Right kidney (tissue), 1 donor: Measurements from ENCODE around the gene SMOC2.
"Not testable (repeated sequence)": the region's sequence is repeated elsewhere in the genome, so short reads cannot be mapped to it uniquely, and the experiment has no call there.

Experiments used
- DNase-seq: peaks from one replicate; pipeline ENCODE4 v3.0.0-alpha.2; 2016

Gene SMOC2

DNA sequence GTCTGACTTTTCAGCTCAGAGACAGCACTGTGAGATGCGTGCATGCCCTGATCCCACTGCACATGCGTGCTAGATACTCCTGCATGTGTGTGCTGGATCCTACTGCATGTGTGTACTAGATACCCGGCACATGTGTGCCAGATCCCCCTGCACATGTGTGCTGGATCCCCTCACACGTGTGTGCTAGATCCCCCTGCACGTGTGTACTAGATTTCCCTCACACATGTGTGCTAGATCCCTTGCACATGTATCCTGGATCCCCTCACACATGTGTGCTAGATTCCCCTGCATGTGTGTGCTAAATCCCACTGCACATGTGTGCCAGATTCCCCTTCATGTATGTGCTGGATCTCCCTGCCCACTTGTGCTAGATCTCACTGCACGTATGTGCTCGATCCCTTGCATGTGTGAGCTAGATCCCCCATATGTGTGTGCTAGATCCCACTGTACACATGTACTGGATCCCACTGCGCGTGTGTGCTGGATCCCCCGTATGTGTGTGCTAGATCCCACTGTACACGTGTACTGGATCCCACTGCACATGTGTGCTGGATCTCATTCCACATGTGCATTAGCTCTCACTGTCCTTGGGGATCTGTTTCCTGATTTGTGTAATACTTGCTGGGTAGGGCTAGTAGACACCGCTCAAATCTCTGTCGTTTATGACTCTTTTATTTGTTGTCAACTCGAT lies 214.6 kb downstream of the SMOC2 start:
- no peak for DNase-seq

DNA sequence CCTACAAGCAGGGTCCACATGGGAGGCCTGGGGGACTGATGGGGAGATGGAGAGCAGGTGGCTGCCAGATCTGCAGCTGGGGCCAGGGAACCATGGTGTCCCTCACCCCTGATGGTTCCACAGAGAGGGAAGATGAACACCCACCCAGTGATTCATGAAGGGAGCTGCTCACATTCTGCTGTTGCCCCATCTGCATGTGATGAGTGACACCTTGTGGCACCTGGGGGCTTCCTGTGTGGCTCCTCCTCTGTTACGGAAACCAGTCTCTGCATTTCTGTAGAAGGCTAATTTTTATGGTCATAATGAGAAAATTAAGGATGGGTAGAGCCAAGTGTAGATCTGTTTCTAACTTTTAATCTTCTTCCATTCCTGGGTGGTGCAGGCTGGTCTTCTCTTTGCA lies 217.1 kb downstream of the SMOC2 start:
- no peak for DNase-seq

DNA sequence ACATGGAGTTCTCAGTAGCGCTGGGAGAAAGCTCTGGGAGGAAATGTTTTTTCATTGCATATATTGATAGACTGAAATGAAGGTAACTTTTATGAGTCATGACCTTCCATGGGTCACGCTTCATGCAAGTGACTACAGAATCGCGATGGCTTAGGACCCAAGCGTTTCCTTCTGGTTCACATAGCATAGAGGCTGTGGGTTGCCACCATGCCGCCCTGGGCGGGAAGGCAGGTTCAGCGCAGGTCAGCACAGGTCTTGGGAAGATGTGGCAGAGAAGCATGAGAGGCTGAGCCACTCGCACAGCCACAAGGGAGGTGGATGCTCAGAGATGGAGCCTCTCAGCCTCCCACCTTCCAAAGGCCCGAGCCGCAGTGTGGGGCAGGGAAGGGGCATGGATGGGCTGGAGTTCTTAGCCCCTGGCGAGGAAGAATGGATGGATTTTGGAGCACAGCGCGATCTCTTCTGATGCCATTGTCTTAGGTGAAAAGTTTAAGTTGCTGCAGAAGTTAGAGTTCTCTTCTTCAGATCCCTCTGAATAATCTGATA lies 219.5 kb downstream of the SMOC2 start:
- no peak for DNase-seq

DNA sequence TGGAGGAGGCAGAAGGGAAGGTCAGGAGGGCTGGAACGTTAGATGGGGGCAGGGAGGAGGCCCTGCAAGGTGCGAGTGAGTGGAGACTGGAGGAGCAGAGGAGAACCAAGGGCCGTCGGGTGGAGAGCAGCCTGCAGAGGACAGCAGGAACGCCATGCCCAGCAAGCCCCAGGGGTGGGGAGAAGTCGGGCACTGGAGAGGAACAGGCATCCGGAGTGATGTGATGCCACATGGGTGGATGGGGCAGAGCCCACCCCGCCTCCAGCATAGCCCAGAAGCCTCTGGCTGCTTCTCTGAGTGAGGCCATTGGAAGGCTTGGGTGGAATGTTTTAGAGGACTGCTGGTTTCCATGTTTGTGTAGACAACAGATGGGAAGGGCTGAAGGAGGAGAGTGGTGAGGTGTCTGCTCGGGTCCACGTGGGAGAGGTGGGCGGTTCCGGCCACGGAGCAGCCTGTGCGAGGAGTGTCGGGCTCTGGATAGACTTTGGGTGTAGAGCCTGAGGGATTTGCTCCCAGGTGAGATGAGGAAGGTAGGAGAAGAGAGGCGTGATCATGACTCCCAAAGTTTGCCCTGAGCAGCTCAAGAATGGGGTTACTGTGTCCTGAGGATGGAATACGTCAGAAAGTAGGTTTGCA lies 221.4 kb downstream of the SMOC2 start:
- no peak for DNase-seq

DNA sequence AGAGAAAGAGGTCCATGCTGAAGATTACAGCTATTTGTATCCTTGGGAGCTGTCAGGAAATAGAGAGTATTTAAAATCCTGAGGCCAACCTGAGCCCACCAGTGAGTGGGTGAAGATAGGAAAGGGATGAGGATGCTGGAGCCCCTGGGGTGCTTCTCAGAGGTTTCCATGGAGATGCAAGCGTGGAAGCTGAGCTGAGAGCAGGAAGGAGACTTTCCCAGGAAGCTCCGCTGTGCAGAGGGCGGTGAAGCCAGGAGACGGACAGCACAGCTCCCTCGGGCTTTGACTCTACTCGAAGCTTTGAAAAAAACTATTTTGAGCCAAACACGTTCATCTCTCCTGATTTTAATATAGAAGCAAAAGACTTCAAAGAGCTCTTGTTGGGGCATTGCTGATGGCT lies 222.1 kb downstream of the SMOC2 start:
- DNase-seq, result no peak

DNA sequence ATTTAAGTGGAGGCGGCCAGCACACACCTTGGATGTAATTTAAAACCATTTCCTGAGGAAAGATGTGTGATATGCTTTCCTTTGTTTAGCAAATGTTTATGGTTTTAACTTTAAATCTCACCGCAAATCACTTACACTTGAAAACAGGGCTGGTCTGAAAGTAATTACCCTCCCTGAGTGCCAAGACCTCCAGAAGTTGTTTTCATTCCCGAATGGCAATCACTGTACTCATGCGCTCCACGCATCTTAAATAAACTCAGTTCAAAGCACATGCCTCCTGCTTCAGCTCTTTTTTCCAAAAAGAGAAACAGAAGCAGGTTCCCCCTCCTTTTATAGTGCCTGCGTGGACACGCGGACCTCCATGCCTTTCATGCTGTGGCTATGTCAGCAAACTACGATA lies 224.0 kb downstream of the SMOC2 start:
- no peak for DNase-seq

DNA sequence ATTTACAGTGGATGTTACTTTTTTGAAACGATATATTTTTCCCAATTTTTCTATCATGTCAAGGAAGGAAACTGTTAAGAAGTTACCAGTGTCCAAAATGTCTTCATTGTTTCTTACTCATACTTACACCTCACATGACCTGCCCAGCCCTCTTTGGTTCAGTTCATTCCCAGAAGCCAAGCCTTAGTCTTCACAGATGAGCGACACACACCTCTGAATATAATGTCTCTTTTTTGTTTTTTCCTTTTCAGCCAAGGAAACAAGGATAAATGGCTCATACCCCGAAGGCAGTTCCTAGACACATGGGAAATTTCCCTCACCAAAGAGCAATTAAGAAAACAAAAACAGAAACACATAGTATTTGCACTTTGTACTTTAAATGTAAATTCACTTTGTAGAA lies 225.2 kb downstream of the SMOC2 start:
- no peak for DNase-seq

DNA sequence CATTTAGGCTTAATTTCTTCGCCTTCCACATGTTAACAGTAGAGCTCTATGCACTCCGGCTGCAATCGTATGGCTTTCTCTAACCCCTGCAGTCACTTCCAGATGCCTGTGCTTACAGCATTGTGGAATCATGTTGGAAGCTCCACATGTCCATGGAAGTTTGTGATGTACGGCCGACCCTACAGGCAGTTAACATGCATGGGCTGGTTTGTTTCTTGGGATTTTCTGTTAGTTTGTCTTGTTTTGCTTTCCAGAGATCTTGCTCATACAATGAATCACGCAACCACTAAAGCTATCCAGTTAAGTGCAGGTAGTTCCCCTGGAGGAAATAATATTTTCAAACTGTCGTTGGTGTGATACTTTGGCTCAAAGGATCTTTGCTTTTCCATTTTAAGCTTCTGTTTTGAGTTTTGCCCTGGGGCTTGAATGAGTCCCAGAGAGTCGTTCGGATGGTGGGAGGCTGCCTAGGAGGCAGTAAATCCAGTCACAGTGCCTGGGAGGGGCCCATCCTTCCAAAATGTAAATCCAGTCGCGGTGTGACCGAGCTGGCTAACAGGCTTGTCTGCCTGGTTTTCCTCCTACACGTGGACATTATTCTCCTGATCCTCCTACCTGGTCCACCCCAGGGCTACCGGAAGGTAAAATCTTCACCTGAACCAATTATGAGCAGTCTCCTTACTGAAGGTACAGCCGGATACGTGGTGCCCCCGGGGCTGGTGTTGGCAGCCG lies 225.9 kb downstream of the SMOC2 start:
- DNase-seq, result no peak

DNA sequence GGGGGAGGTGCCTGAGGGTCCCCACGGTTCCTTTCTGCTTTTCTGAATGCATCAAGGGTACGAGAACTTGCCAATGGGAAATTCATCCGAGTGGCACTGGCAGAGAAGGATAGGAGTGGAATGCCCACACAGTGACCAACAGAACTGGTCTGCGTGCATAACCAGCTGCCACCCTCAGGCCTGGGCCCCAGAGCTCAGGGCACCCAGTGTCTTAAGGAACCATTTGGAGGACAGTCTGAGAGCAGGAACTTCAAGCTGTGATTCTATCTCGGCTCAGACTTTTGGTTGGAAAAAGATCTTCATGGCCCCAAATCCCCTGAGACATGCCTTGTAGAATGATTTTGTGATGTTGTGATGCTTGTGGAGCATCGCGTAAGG lies 226.4 kb downstream of the SMOC2 start:
- DNase-seq, result no peak

DNA sequence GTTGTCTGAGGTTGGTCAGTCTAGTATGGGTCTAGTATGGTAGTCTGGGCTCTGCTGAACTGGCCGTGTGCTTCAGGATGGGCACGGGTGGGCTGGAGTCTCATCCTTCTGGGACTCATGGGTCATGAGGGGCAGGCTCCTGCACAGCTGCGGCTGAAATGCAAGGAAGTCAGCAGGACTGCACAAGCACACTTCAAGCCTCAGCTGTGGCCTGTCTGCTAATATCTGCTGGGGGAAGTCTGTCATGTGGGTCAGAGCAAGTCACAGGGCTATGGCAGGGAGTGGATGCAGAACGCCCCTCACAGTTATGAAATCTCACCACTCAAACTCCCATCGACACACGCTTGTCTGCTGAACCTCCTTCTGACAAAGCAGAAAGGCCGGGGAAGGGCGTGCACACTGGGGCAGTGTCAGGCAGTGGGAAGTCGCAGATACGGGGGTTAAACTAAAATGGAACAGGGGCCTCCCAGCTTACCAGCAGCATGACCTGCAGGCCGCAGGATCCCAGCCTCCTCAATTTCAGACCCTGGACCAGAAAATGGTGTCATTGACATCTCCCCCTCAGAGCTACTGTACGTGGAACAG lies 229.5 kb downstream of the SMOC2 start:
- DNase-seq, result no peak

DNA sequence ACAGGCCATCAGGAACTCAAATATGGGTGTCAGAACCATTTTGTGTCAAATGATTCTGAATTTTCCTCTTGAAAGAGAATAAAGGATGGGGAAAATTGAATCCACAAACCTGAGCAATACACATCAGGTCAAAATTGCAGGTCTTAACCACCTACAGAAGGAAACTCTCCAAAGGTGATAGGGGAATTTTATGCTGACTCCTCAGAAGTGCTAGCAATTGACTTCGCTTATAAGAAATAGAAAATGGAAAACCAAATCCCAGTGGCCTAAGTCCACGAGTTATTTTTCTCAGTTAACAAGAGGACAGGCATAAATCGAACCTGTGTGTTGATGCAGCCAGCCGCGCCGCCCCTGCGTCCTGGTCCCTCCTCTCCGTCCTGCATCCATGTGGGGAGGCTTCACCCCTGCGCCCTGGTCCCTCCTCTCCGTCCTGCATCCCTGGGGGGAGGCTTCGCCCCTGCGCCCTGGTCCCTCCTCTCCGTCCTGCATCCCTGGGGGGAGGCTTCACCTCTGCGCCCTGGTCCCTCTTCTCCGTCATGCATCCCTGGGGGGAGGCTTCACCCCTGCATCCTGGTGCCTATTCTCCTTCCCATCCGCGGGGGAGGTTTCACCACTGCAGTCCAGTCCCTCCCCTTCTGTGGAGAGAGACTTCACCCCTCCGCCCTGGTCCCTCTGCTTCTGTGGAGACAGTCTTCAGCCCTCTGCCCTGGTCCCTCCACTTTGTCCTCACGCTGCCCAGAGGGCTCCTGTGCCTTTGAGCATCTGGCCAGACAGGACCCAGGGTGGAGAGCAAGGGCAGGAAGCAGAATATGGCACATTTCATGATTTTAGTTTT lies 230.3 kb downstream of the SMOC2 start:
- DNase-seq, result no peak

DNA sequence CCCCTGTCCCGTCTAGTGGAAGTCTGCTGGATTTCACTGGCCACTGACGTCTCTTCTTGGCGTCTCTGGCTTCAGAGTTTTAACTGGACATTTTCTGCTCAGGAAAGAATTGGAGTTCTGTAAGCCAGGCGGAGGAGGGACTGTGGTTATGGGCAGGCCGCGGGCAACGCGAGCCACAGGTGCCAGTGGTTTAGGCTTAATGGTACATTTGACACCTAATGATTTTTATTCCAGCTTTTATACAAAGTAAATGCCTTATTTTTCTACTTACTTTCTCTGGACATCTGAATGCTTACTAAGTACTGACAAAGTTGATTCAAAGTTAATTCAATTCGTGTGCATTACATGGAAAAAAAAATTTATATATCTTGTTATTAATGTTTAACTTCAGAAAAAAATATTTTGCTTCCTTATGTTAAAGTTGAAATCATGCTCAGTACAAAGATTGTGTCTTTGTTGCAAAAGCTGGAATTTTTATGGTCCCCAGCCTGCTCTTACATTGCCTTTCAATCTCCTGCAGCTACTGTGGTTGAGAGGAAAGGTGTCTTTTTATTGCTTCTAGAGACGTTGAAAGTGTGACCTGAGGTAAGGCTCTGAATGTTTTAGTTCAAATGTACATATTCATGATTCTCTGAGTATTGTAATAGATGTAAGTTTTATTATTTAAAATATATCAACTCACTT lies 231.0 kb downstream of the SMOC2 start:
- DNase-seq, result no peak

DNA sequence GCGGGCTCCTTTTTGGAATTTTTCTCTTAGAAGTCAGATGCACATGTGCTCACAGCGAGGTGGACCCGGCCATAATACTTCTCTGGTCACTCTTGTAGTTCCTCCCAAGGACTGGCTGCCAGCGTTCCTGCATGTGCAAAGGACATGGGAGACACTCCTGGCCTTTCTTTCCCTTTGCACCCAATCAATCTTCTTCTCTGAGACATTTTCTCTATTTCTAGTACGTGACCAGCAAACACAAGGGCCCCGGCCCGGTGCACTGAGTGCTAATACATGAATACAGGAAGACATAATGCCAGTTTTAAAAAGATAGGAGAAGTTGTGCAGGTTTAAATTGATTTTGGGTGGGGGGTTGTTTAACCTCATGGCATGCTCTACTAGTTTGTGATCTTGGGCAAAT lies 233.6 kb downstream of the SMOC2 start:
- DNase-seq, result no peak

DNA sequence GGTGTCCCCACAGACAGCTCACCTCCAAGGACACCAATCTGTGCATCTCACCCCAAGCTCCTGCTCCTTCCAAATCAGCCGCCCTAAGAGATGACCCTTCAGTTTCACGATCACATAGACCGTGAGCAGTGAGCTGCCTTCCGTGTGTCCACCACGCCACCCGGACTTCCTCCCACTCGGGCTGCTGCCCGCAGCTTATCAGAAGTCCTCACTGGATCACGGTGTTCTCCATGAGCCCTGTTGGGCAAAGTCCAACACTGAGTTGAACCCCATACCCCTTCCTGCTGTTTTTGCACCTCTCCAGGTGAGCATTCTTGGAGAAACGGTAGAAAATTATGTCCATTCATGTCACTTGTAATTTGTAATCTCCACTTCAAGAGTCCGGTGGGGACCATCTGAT lies 234.4 kb downstream of the SMOC2 start:
- no peak for DNase-seq

DNA sequence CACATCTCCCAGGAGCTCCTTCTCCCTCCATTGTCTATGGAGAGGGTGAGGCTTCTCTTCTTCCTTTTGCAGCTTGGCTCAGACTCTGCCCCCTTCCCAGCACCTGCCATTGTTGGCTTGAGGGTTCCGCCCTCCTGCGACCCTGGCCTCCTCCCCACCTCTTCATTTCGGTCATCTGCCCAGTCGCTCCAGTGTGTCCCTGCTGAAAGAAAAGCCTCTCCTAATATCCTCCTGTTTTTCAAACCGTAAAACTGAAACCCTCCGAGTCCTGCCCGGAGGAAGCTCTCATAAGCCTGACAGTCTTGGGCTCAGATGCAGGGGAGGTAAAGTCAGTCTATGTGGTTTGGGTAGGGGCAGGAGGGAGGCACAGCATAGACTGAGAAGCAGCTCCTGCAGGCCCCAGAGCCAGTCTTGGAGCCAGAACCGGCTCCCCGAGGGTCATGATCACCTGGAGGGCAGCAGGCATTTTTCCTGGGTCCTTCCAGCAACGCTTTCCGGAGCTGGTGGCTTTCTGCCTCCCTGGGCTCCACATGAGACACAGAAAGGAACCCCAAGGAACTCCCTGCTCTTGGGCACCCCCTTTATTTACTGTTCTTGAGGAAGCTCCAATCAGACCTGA lies 235.1 kb downstream of the SMOC2 start:
- no peak for DNase-seq

DNA sequence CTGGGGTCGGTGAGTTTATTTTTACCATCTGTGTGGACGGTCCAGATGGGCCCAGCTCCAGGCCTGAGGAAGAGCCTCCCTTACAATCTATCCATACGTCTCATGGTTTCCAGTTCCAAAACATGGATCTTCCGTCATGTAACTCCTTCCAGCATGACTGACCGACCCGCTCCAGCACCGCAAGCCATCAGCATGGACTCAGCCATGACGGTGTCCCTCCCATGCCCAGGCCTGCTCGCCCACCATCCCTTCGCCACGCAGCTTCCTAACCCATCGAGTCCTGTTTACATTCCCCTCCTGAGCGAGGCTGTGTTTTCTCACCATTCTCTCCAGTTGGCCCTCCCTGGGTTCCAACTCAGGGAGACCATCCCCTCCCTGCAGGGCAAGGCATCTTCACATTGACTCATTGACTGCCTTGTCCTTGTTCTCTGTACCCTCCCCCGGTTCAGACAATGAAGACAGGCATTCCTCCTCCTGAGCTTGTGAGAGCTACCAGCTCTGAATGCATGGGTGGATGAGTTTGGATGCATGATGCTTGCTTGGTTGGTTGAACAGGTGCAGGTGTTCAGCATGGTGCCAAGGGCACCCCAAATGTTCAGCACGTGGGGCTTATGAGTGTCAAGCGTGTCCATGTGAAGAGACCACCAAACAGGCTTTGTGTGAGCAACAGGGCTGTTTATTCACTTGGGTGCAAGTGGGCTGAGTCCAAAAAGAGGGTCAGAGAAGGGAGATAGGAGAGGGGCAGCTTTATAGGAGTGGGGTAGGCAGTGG lies 235.8 kb downstream of the SMOC2 start:
- DNase-seq, result no peak

DNA sequence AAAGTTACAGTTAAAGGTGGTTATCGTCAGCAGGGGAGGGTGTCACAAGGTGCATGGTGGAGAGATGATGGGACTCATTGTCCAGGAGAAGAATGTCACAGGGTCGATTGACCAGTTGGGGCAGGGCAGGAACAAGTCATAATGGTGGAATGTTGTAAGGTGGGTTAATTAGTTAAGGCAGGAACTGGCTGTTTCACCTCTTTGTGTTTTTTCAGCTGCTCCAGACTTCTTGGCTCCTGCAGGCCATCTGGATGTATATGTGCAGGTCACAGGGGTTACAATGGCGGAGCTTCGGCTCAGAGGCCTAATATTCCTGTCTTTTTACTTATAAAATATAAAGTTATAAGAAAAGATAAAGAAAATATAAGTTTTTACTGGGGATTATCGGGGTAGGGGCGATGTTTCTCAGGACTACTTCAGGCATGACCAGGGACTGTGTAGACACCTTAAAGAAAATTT lies 236.4 kb downstream of the SMOC2 start:
- DNase-seq, result not testable (repeated sequence)

DNA sequence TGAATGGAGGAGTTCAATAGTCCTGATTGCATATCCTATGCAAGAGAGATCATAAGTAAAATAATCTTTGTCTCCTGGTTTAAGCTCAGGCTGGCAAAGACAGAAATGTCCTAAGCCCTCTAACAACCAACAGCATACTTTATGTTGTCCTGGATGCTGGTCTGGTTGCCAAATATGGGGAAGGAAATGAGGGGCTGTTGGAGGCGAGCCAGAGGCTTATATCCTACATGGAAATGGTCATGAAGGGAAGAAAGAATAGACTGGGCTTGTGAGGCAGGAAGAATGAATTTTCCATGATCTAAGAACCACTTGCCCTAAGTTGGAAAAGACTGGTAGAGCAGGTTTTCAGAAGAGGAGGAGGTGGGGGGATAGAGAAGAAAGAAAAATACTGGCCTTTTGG lies 237.1 kb downstream of the SMOC2 start:
- DNase-seq, result no peak

DNA sequence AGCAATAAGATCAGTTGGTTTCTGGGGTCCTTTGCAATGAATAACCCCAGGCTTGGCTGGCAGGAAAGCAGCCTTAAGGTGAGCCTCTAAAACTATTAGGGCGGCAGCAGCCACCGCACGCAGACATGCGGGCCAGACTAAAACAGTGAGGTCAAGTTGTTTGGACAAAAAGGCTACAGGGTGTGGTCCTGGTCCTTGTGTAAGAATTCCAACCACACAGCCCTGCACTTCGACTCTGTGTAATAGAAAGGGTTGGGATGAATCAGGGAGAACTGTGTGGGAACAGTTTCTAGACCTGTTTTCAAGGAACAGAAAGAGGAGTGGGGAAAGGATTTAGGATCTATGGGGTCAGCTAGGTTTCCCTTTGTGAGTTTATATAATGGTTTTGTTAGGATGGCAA lies 237.6 kb downstream of the SMOC2 start:
- no peak for DNase-seq

DNA sequence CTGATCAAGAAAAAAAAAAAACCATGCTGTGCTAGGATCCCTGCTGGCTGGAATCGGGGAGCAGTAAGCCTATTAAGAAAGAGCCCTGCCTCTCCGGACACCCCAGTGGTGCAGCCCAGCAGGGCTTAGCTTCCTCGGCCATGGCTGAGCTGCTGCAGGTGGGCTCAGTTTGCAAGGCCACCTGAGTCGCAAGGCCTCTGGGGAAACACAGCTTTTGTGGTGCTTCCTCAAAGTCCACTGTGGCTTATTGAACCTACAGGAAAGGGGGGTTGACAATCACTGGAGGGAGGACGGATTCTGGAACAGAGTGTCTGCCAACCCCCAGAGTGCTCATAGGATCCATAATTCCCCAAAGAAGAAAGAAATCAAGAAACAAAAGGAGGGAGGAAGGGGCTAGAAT lies 240.8 kb downstream of the SMOC2 start:
- DNase-seq, result no peak
